GM10847 (cell line): Measurements from ENCODE around the gene GPHN.

Source experiments
- POLR2A ChIP-seq: IDR thresholded peaks from 2 replicates; pipeline ENCODE4 v1.6.1; 2011; ENCODE audit not compliant: insufficient read length; ENCODE audit errors: extremely low read depth

Gene GPHN

GRCh38 chr14:66939409-66939808 lies 431.5 kb downstream of the GPHN start:
- no peak for TF ChIP-seq POLR2A

GRCh38 chr14:66944872-66945271 lies 436.9 kb downstream of the GPHN start:
- no peak for TF ChIP-seq POLR2A

GRCh38 chr14:66955159-66955558 lies 447.2 kb downstream of the GPHN start:
- no peak for TF ChIP-seq POLR2A

- TF ChIP-seq POLR2A: no peak
Measured at GRCh38 chr14:66959437-66960050, 451.6 kb downstream of the GPHN start.

DNA sequence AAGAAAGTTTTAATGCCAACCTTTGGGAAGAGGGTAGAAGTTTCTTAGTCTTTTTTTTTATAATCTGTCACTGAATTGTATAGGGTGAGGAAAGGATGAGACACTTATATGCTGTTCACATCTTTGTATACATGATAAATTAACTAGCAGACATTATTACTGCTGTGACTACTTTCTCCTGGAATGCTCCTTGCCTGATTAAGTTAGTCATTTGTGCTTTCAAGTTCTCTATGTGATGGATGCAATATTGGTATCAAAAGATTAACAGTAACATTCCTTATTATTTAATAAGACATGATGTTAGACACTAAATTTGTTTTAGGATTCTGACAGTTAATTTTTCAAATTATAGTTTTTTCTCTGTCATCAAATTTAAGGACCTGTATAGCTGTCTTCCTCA lies 457.9 kb downstream of the GPHN start:
- no peak for TF ChIP-seq POLR2A

DNA sequence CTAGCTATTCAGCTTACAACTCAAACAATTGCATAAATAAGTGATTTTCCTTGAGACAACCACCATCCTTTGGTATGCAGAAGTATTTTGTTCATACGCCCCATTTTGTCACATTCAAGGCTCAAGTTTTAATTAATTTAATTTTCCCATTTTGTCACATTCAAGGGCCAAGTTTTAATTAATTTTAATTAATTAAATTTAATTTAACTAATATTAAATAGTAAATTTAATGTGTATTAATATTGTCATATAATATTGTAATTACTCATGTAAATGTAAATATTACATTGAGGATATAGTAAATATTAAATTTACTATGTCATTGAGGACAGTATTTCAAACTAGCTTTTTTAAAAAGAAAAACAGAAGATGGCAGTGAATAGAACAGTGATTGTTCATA lies 464.5 kb downstream of the GPHN start:
- TF ChIP-seq POLR2A: no peak

GRCh38 chr14:66974397-66975025 lies 466.6 kb downstream of the GPHN start:
- TF ChIP-seq POLR2A: no peak

- TF ChIP-seq POLR2A: no peak
Measured at GRCh38 chr14:66975251-66975650, 467.3 kb downstream of the GPHN start.

- TF ChIP-seq POLR2A: no peak
Measured at GRCh38 chr14:66979101-66979974, 471.4 kb downstream of the GPHN start.

- no peak for TF ChIP-seq POLR2A
Measured at GRCh38 chr14:66982247-66982646, 474.3 kb downstream of the GPHN start.

DNA sequence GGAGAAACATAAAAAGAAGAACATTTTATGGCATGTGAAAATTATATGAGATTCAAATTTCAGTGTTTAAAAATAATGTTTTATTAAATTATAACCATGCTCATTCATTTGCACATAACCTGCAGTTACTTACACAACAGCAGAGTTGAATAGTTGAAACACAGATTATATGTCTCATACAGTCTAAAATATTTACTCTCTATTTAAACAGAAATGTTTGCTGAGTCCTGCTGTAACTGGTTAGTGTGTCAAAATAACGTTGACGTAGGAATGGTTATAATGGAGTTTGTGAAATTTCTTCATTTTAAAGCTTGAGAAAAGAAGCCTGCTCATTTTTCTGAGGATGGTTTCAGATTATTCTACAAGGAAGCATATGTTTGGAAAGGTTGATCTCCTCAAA lies 484.8 kb downstream of the GPHN start:
- no peak for TF ChIP-seq POLR2A

DNA sequence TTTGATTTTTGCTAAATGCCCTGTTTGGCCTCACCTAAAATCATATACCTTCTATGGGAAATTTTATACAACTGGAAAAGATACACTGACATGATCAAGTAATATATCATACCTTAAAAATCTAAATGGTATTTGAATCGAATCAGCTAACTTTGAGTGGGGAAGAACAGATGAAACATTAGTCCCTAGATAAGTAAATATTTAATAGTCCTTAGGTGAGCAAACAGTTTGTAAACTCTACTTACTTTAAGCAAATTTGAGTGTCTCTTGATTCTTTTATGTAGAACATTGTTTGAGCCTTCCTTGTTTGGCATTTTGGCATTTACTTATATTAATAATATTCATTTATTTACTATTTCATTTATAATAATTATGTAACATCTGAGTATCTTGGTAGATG lies 485.6 kb downstream of the GPHN start:
- TF ChIP-seq POLR2A: no peak

DNA sequence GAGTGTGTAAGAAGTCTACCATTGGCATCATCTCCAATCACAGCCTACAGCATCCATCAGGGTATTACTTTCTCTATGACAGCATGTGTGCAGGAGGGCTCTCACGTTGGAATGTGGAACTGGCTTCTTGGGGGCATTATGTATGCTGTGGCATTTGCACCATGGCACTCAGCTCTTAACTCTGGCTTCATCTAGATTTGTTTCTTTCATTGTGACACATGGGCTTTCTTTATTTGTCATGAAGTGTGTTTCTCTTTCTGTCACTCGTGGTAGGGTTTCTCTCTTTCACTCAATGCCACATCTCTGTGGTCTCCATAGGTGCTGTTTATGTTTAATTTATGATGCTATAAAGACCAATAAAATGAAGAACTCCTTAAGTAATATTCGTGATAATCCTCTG lies 490.1 kb downstream of the GPHN start:
- TF ChIP-seq POLR2A: no peak

- no peak for TF ChIP-seq POLR2A
Measured at GRCh38 chr14:66999978-67000377, 492.0 kb downstream of the GPHN start.

DNA sequence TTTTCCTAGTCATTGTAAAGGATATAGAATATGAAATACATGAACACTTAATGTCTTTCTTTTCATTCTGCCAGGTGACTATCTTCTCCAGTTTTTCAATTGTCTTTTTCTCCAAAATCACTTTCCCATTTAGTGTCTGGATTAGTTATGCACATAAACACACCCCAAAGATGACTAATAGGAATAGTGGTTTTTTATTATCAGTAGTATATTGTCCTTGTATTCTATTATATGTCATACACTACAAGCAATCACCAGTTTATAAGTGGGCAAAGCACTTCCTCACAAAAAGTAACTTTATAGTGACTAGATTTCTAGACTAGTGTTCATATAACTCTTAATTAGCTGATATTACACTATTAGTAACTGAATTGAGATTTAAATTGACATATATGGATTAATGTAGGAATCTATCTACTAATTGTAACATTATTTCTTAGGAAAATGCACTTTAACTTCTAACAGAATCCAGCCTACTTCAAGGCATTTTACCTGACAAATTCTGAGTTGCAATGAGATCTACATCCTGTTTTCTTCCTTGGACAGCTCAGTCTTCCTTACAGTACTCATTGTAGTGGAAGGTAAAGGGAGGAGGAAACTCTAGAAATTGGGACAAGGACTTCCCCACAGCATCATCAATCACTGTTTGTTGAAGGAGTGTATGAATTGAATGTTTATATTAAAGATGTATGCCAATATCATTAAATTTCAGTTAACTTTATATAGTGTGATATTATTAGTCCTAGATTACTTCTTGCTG lies 495.2 kb downstream of the GPHN start:
- TF ChIP-seq POLR2A: no peak
